GM18508 (cell line): ENCODE measurements around the gene FOXP3.
"Not testable (repeated sequence)": the region's sequence is repeated elsewhere in the genome, so short reads cannot be mapped to it uniquely, and the experiment has no call there.

Source experiments
- ATAC-seq: cut with Tn5 transposase; IDR thresholded peaks from one replicate; pipeline ENCODE4 v1.9.1; 2021; ENCODE audit warnings: moderate number of reproducible peaks; ENCODE audit not compliant: insufficient read depth, unreplicated experiment

Gene FOXP3, protein sequence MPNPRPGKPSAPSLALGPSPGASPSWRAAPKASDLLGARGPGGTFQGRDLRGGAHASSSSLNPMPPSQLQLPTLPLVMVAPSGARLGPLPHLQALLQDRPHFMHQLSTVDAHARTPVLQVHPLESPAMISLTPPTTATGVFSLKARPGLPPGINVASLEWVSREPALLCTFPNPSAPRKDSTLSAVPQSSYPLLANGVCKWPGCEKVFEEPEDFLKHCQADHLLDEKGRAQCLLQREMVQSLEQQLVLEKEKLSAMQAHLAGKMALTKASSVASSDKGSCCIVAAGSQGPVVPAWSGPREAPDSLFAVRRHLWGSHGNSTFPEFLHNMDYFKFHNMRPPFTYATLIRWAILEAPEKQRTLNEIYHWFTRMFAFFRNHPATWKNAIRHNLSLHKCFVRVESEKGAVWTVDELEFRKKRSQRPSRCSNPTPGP

DNA sequence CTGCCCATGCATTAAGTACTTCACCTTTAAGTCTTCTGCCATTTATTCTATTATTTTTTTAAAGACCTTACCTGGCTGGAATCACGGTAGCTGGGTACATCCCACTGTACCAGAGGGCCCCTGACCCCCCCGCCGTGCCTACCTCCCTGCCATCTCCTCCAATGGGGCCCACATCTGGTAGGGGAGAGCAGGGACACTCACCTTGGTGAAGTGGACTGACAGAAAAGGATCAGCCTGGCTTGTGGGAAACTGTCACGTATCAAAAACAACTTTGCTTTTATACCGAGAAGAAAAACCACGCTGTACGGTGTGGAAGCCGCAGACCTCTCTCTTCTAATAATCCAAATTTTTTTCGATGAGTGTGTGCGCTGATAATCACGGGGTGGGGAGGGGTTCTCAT is at the start of gene FOXP3:
Gene FOXP3 (minus strand): TSS at position 251 of the 400 bp plus-strand sequence. CDS start 6,205 bp downstream, outside the sequence.
- no peak for ATAC-seq

DNA sequence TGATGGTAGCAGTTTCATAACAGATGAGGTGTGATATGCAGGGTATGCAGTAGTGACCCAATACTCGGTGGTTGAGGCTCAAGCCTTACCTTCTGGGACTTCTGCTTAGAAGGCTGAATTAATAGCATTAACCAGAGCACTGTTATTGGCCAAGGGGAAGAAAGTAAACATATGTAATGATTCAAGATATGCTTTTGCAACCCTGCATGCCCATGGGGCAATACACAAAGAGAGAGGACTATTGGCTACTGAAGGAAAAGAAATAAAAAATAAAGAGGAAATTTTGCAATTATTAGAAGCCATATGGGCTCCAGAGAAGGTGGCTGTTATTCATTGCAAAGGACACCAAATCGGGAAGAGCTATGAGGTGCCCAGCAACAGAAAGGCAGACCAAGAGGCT is 47.7 kb upstream of the FOXP3 start:
- ATAC-seq, result no peak

DNA sequence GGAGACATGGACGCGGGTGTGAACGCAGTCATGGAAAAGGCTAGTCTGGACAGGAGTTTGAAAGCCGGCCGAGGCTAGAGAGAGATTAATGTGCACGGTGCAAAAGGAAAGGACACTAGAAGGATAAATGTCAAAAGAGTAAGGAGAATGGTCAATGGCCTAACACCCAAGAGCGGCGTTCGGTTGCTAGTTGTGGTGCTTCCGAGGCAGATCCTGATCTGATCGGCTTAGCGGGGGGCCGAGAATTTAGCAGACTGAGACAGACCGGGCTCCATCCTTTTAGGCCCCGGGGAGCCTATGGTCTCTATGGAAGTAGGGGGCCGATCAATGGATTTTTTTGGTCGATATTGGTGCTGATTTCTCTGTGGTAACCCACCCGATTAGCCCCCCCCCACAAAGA is 45.9 kb upstream of the FOXP3 start:
- no peak for ATAC-seq

DNA sequence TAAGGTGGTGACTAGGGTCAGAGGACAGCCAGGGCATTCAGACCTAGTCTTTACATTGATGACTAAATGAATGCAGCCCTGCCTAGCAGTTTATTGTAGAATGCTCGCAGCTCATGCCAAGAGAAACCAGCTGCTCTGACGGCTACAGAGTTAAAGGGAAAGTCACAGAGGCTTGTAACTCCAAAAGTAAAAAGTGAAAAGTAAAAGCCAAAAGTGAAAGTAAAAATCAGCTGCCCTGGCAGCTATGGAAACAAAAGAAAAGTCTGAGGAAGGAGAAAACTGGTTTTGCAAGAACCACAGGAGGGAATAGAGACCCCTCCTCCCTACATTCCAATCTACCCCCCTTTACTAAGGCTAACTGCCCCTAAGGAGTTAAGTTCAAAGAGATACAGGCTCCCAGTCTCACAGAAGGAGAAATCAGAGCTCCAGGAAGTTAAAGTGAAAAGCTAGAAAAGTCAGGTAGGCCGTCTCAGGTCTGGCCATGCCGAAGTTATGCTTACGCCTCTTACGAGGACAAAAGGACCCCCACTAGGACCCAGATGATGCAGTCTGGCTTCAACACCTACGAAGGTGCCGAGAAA is 45.0 kb upstream of the FOXP3 start:
- no peak for ATAC-seq

DNA sequence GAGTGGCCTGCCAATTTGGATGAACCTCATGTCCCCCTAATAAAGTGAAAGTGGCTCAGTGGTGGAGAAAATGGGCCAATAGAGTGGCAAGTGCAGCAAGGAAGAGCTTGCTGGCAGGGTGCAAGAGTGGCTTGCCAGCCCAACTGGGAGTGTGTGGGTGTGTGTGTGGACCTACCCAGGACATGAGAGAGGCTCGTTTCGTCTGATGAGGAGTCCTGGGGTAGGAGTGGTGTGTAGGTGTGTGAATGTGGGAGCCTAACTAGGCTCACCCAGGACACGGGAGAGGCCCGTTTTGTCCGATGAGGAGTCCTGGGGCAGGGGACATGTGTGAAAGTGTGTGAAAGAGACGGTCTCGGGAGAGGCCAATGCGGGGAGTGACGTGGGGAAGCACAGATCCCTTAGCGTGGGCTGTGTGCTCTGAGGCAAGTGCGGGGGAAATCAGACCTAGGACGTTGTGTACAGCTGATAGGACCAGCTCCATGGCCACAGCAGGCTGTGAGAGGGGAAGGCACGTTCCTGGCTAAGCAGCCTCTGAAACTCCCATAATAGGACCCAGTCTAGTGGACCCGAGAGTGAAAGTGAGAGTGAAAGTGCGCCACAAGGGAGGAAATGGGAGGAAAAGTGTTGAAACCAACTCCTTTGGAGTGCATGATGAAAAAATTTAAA is 44.2 kb upstream of the FOXP3 start:
- ATAC-seq, result no peak

DNA sequence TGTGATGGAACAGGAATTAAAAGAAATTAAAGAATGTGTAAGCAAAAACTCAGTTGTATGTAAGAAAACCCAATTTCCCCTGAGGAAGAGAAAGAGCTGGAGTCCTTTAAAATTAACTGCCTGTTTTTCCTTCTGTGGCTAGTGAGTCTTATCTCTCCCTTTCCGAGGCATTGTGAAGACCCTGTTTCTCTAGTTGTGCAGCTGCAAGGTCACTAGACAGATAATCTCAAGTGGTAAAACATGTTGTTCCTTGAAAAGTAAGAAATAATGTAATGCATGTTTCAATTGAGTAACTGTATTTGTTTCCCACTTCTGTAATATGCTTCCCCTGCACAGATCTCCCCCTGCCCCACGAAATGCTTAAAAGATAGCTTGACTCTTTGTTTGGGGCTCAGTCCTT is 43.3 kb upstream of the FOXP3 start:
- not testable (repeated sequence) for ATAC-seq

DNA sequence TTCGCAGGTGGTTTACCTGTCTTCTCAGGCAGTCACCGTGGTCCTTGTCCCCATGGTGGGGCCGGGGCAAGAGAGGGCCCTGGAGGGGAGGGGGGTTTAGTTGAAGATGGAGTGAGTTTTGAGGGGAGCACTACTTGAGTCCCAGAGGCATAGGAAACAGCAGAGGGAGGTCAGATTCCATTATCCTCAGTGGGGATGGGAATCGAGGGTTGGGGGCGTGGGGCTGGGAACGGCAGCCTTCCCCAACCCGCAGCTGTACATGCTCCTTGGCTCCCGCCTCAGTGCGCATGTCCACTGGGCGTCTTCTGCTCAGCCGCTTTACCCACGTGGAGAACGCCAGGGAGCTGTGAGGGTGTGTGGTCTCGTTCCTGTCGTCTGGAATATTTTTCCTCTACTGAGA is 38.8 kb upstream of the FOXP3 start, which contains the start of gene GAGE10:
Gene GAGE10 (plus strand): TSS at position 301 of the 400 bp plus-strand sequence. CDS start 1,214 bp downstream, outside the sequence.
- ATAC-seq, result no peak

DNA sequence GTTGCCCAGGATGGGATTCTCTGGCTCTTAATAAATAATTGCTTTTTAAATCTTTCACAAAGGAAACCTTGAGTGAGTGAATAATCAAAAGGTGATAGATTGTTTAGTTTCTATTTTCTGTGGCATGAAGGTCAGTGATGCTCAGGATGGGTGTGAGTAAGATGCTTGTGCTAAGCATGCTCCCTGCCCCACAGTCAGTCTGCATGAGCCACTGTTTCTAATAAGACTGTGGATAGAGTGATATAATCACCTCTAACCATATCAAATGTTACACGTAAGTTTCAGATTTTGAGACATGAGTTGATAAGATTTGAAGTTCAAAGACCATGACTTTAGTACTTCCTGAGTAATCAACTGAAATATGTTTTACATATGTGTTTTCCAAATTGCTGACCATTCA is 36.2 kb upstream of the FOXP3 start:
- ATAC-seq, result no peak

DNA sequence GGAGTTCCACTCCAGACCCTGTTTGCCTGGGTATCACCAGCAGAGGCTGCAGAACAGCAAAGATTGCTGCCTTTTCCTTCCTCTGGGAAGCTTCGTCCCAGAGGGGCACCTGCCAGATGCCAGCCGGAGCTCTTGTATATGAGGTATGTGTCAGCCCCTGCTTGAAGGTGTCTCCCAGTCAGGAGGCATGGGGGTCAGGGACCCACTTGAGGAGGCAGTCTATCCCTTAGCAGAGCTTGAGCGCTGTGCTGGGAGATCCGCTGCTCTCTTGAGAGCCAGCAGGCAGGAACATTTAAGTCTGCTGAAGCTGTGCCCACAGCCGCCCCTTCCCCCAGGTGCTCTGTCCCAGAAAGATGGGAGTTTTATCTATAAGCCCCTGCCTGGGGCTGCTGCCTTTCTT is 34.8 kb upstream of the FOXP3 start:
- not testable (repeated sequence) for ATAC-seq

DNA sequence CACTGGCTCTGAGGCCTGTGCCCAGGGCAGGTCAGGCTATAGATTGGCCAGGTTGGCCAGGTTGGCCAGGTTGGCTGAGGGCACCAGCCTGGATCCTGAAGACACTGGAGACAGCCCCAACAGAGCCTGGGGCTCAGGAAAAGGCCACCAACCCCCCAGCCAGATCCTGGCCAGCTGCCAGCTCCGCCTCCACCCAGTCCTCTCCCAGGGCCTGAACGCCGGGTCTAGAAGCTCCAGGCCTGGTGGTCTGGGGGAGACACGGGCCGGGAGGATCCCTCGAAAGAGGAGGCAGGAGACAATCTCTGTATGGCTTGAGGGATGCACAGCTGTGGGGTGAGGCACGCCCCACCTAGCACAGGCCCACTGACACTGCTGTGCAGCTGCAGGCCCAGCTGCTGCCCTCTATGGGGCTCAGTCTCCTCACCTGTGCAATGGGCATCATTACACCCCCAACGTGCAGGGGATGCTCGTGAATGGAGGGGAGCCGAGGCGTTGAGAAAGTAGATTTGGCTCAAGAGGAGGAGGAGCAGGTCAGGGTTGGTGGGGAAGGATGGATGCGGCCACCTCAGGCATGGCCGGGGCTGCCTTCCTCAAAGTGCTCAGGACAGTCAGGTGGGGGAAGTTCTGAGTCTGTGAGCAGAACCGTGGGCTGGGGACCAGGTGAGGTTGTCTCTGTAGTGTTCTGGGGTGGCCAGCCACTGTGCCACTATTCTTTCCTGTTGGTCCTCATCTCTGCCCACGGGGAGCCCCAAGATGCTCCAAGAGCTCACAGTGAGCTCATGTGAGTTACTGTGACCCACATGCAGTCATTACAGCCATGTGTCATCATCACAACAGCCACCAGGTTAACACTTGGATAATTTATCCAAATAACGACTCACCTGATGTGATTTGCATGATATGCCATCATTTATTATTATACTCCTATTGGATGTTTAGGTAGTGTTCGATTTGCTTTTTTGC is 28.2 kb upstream of the FOXP3 start:
- no peak for ATAC-seq

DNA sequence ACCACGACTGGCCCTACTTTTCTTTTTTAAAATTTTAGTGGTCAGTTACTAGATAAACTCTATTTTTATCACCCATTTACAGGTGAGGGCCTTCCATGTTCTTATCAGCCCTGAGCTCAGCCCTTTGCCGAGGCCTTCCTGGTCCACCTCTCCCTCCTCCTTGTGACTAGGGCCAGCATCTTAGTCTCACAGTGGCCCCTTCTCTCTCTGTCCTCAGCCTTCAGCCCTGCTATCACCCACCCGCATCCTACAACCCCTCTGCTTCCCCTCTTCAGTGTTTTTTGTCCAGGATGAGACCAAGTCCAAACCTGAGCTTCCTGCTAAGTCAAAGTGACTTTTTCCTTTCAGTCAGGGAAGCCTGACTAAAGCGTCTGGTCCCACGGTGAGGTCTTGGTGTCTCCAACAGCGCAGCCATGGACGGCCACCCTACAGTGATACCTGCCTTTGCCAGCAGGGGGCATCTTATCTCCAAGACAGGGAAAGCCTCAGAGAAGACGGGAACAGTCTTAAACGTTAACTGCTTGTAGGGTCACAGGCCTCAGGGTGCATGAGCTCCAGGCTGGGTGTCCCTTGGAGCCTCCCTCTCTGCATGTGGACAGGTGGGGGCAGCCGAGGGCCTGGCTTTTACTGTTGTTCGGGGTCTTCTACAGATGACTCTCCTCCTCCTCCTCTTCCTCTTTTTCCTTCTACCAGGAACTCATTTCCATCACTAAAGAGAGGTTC is 27.3 kb upstream of the FOXP3 start:
- no peak for ATAC-seq

DNA sequence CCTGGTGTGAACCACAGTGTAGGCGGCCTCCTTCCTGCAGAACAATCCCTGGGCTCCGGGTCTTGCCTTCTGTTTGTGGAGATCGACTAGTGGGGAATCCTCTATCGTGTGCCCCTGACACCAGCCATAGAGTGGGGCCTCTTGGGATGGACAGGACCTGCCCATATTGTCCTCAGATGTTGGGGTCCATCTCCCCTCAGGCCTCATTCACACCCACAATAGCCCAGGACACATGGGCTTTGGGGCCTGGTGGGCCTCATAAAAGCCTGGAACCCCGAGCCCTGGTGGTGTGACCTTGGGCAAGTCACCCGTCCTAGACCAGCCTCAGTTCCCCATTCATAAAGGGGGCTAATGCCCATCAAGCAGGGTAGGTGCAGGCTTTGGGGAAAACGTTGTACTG is 25.7 kb upstream of the FOXP3 start:
- ATAC-seq, result no peak

DNA sequence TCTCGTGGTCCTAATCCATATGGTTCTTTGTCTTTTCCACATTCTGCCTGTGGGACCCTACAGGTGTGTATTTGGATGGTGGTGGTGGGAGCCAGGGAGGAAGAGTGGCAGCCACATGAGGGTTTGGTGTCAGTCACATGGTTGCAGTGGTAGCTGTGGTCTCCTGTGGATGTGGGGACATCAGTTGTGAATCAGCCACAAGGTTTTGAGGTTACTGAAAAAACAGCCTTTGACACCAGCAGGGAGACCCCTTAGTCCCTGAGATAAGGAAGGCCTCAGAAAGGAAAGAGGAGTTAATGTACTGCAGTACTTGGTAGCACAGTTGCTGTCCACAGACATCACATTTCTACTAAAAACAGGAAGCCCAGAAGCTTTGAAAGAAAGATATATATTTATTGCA is 23.2 kb upstream of the FOXP3 start:
- no peak for ATAC-seq

DNA sequence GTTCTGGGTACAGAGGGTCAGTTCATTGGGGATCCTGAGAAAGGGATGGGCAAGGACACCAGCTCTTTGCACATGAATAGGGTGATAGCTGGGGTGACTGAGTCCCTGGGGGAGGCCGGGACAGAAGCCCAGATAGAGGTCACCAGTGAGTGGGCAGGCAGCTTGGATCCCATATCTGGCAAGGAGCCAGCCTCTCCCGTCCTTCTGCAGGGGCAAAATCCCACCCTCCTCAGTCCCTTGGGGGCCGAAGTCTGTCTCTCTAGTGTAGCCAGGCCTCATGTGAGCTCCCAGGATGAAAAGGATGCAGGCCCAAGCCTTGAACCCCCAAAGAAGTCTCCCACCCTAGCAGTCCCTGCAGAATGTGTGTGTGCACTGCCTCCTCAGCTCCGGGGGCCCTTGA is 22.1 kb upstream of the FOXP3 start:
- no peak for ATAC-seq

DNA sequence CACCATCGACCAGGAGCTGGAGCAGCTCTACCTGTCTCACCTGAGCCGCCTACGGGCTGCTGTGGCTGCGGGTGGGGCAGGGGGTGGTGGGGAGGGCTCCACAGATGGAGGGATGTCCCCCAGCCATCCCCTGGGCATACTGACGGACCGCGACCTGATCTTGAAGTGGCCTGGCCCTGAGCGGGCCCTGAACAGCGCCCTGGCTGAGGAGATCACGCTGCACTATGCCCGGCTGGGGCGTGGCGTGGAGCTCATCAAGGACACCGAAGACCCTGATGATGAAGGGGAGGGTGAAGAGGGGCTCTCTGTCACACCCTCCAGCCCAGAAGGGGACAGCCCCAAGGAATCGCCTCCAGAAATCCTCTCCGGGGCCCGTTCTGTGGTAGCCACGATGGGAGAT is 21.6 kb upstream of the FOXP3 start:
- ATAC-seq, result no peak

DNA sequence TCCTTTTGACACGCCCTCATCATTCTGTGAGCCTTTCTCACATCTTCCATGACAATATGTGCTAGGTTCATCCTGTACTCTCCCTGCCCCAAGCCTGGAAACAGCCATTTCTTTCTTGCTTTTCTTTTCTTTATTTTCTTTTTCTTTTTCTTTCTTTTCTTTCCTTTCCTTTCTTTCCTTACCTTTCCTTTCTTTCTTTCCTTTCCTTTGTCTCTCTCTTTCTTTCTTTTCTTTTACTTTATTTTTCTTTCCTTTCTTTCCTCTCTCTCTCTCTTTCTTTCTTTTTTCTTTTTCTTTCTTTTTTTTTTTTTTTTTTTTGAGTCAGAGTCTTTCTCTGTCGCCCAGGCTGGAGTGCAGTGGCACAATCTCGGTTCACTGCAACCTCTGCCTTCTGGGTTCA is 19.7 kb upstream of the FOXP3 start:
- ATAC-seq, result no peak

DNA sequence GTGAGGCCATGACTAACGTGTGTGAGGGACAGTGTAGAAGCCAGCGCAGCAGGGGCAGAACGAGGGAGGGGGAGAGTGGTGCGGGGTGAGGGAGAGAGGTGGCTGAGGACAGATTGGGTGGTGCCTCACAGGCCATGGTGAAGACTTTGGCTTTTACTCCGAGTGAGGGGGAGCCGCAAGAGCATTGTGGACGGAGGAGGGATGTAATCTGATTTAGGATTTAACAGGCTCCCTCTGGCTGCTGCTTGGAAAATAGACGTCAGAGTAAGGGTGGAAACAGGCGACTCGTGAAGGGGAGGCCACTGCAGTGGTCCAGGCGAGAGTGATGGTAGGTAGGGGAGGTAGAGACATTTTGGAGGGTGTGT is 18.1 kb upstream of the FOXP3 start:
- no peak for ATAC-seq

DNA sequence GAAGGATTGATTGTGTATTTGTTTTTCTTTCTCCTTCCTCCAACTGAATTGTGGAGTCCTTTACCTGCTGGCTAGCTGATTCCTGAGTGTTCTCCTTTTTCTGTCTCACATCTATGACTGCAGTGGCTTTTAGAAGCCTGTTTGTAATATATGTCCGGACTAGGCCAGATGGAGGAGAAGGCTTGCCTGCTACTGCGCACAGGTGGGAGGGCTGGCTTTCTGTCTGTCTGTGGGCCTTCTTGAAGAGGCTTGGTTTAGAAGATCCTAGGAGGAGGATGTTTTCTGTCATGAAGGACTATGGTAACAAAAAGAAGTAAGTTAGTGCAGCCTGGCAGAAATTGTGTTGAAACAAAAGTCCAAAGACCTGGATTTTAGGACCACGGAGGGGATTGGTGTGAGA is 13.6 kb upstream of the FOXP3 start:
- ATAC-seq, result no peak

DNA sequence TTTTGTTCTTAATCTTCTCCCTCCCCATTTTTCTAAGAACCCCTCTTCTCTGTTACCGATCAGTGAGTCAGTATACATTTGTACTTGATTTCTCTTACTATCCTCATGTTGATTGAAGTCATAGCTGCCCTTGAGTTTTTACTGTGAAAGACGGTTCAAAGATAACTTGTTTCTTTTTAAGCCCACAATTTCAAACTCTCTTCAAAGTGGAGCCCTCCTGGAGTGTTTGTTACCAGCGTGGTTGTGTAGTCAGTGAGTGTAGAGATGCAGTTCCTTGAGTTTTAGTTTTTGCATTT is 13.0 kb upstream of the FOXP3 start:
- no peak for ATAC-seq
